Dendritic cell treated with granulocyte-macrophage colony-stimulating factor and Interleukin-4, amounts not matched to agents 40 ng/mL and 50 ng/mL, for 4 days (primary cell): ENCODE measurements around the gene IFI44L.

Source experiments
- H3K27ac Mint-ChIP-seq: one replicate; pipeline ENCODE4 v1.8.0; 2022; ENCODE audit warnings: mild to moderate bottlenecking, mixed read lengths
- H3K27me3 Mint-ChIP-seq: one replicate; pipeline ENCODE4 v1.8.0; 2022; ENCODE audit warnings: mild to moderate bottlenecking, mixed read lengths
- H3K36me3 Mint-ChIP-seq: one replicate; pipeline ENCODE4 v1.8.0; 2022; ENCODE audit warnings: low read depth, mixed read lengths
- H3K4me1 Mint-ChIP-seq: one replicate; pipeline ENCODE4 v1.8.0; 2022; ENCODE audit warnings: low read depth, mixed read lengths
- H3K4me3 Mint-ChIP-seq: one replicate; pipeline ENCODE4 v1.8.0; 2022; ENCODE audit warnings: mild to moderate bottlenecking, moderate library complexity, mixed read lengths
- H3K9me3 Mint-ChIP-seq: one replicate; pipeline ENCODE4 v1.8.0; 2022; ENCODE audit warnings: mixed read lengths
- intact Hi-C: fragments of 100-400 bp; cut with micrococcal nuclease; formaldehyde crosslinking; loops from one replicate; pipeline ENCODE4 v1.15.0; 2022

IFI44L gene

DNA sequence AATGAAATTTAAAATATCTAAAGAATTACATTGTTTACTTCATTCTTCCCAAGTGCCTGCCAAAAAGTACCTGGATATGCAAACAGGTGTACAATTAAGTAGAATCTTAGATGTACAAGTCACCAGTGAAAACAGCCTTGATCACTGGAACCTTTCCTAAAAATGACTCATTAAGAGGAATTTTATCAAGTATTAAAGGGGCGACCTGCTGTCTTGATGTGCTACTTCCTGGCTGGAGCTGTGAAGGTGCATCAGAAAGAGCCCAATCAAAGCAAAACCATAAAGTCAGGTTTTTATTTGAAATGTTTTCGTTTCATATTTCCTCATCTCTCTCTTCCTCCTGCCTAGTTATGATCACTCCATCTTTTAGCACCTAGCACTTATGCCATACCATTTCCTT is 62.8 kb downstream of the IFI44L start:
- no peaks in the 10 kb centered on the region for H3K9me3 Mint-ChIP-seq
- no peak overlapping the region for H3K27ac Mint-ChIP-seq
- H3K36me3 Mint-ChIP-seq = no peaks in the 10 kb centered on the region
- no peak overlapping the region for H3K4me3 Mint-ChIP-seq
- intact Hi-C loops = no loop called here
- H3K4me1 Mint-ChIP-seq = peaks cover 3% of the 10 kb centered on the region
- H3K27me3 Mint-ChIP-seq = no peaks in the 10 kb centered on the region

- H3K4me1 Mint-ChIP-seq = no peaks in the 10 kb centered on the region
- intact Hi-C loops = no loop called here
- H3K36me3 Mint-ChIP-seq = no peaks in the 10 kb centered on the region
- H3K27ac Mint-ChIP-seq = no peak overlapping the region
- H3K9me3 Mint-ChIP-seq = no peaks in the 10 kb centered on the region
- H3K4me3 Mint-ChIP-seq = no peak overlapping the region
- H3K27me3 Mint-ChIP-seq = no peaks in the 10 kb centered on the region
These were observed 67.1 kb downstream of the IFI44L start for GRCh38 chr1:78687315-78687714.

DNA sequence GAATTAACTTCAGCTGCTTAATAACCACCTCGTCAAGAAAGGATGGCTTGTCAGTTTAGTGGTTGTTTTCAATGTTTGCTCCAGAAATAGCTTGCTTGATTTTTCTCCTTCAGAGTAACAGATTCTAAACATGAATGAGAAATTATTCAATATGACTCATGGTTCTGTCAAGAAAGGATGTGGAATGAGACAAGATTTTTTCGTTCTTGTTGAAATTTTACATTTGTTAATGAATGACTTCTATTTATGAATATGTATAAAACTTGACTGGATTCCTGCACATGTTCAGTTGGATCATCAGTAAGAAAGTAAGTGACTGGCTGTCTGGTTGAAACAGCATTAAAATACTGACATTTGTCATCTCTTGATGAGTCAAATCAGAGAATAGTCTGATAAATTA is 67.7 kb downstream of the IFI44L start:
- Mint-ChIP-seq H3K9me3 (no peaks in the 10 kb centered on the region), H3K27ac (no peak overlapping the region)
- intact Hi-C loops = no loop called here

DNA sequence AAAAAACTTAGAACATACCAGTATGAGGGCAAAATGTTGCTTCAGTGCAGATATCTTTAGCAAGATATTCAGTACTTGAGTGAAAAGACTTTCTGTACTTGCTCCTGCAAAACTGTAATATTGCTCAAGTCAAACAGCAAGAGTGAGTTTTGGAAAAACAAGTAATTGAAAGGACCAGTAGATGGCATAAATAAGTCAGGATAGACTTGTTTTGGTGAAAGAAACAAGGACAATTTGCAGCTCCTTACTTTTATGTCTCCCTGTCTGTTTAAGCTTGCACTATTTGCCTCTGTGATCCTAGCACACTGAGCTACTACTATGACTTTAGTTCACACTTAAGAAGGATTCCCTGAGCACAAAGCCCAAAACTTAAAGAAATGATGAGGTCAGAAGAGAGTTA is 68.4 kb downstream of the IFI44L start:
- Mint-ChIP-seq H3K9me3 (no peaks in the 10 kb centered on the region), H3K4me1 (no peaks in the 10 kb centered on the region), H3K27ac (no peak overlapping the region), H3K36me3 (no peaks in the 10 kb centered on the region), H3K4me3 (no peak overlapping the region), H3K27me3 (no peaks in the 10 kb centered on the region)
- intact Hi-C loops = no loop called here

More for the DNA sequence above, 67.7 kb downstream of the IFI44L start:
- Mint-ChIP-seq H3K4me3 (no peak overlapping the region), H3K4me1 (no peaks in the 10 kb centered on the region), H3K36me3 (no peaks in the 10 kb centered on the region), H3K27me3 (no peaks in the 10 kb centered on the region)

- Mint-ChIP-seq H3K9me3 (no peaks in the 10 kb centered on the region), H3K4me3 (no peak overlapping the region)
These were observed 70.3 kb downstream of the IFI44L start for GRCh38 chr1:78690516-78690915.

GRCh38 chr1:78691995-78692747 is 71.9 kb downstream of the IFI44L start:
- Mint-ChIP-seq H3K4me1 (no peaks in the 10 kb centered on the region), H3K36me3 (no peaks in the 10 kb centered on the region), H3K4me3 (no peak overlapping the region), H3K9me3 (no peaks in the 10 kb centered on the region), H3K27ac (no peak overlapping the region), H3K27me3 (no peaks in the 10 kb centered on the region)
- intact Hi-C loops = no loop called here

More at GRCh38 chr1:78690516-78690915, 70.3 kb downstream of the IFI44L start:
- intact Hi-C loops = no loop called here
- no peak overlapping the region for H3K27ac Mint-ChIP-seq
- no peaks in the 10 kb centered on the region for H3K27me3 Mint-ChIP-seq
- no peaks in the 10 kb centered on the region for H3K4me1 Mint-ChIP-seq
- H3K36me3 Mint-ChIP-seq = no peaks in the 10 kb centered on the region
